Measurements from ENCODE around the gene PIM3.

The PIM3 gene

DNA sequence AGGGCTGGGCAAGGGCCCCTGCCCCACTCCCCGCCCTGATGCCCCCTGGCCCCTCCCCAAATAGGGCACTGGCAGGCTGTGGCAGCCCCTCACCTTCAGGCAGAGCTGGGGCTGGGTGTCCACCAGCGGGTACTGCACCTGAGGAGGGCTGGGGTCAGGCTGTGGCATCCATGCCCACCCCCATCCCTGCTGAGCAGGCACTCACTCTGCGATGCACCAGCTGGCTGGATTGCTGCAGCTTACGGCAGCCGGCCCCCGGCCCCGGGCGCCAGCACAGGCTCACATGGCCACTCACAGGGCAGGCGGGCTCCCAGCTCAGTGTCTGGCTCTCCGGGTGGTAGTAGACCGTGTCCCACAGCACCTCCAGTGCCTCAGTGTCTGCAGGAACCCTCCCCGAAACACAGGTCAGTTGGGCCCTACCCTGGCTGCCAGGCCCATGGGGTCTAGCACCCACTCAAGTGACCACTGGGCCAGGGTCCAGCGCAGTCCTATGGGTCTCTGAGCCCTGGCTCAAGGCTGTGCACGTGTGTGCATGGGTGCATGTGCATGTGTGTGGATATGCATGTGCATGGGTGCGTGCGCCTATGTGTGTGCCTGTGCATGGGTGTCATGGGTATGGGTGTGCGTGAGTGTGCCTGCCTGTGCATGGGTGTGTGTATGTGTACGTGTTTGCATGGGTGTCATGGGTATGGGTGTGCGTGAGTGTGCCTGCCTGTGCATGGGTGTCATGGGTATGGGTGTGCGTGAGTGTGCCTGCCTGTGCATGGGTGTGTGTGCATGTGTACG lies 37.6 kb downstream of the PIM3 start:
- TF ChIP-seq GATA3 (IDR thresholded peaks at IDR 0.05; ENCODE audit: low read depth, low read length) (no peak), GATA2 (IDR thresholded peaks at IDR 0.05; ENCODE audit: low read depth, low read length) (no peak)

DNA sequence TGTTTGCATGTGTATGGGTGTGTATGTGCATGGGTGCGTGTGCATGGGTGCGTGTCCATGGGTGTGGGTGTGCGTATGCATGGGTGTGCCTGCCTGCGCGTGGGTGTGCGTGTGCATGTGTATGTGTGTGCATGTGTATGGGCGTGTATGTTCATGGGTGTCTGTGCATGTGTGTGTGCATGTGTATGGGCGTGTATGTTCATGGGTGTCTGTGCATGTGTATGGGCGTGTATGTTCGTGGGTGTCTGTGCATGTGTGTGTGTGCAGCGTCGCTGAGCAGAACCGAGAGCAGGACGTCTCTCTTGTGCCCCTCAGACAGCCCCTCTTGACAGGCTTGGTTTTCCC lies 38.1 kb downstream of the PIM3 start:
- TF ChIP-seq GATA2 (IDR thresholded peaks at IDR 0.05; ENCODE audit: low read depth, low read length) = no peak
- no peak for TF ChIP-seq GATA3 (IDR thresholded peaks at IDR 0.05; ENCODE audit: low read depth, low read length)

DNA sequence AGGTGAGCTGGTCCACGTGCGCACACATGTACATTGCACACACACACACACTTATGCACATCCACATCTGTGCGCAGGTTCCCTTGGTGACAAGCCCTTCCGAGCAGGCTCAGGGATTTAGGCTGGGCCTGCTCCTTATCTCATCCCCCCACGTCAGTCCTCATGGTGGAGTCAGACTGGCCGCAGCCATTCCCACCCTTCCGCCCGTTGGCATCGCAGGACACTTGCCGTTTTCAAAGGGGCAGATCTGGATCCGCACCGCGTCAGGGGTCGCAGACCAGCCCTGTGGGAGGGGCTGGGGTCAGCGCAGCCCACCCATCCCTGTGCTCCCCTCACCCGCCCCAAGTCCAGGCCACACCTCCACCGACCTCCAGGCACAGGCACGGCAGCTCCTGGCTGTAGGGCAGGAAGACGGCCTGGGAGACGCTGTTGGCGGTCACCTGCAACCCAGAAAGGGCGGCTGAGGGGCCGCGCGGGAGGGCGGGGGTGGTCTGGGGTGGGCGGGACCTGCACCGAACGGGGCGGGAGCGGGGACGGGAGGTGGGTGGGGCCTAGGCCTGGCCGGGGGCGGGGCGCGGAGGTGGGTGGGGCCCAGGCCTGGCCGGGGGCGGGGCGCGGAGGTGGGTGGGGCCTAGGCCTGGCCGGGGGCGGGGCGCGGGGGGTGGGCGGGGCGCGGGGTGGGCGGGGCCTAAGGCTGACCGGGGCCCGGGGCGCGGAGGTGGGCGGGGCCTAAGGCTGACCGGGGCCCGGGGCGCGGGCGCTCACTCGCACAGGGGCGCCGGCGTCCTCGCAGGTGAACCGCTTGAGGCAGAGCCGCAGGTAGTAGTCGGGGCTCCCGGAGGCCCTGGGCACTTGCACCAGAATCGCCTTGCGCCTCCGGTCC lies 38.7 kb downstream of the PIM3 start:
- TF ChIP-seq GATA2 (IDR thresholded peaks at IDR 0.05; ENCODE audit: low read depth, low read length) (no peak), GATA3 (IDR thresholded peaks at IDR 0.05; ENCODE audit: low read depth, low read length) (no peak)

DNA sequence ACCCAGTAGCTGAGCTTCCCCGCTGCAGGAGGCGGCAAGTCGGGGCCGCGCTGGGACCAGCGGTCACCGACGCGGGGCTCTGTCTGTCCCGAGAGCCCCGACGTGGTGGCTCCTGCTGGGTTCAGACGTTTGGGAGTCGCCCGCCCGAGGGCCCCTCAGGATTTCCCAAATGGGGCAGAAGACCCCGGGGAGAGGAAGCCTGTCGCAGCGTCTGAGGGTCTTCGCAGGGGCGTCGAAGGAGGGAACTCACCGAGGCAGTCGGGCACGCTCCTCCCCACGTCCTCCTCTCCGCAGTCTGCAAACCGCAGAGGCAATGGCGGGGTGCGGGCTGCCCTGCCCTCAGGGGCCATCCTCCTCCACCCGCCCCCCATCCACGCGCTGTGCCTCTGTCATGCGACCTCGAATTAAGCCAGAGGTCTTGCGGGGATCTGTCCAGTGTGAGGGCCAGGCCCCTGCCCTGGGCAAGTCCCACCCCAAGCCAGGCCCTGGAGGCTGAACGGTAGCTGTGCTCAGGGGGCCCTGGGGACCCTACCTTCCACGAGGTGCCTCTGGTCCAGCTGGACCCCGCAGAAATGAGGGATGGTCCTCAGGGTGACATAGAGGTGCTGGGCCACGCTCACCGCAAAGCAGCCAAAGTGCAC lies 39.5 kb downstream of the PIM3 start:
- TF ChIP-seq GATA2 (IDR thresholded peaks at IDR 0.05; ENCODE audit: low read depth, low read length) = no peak
- TF ChIP-seq GATA3 (IDR thresholded peaks at IDR 0.05; ENCODE audit: low read depth, low read length) = no peak

DNA sequence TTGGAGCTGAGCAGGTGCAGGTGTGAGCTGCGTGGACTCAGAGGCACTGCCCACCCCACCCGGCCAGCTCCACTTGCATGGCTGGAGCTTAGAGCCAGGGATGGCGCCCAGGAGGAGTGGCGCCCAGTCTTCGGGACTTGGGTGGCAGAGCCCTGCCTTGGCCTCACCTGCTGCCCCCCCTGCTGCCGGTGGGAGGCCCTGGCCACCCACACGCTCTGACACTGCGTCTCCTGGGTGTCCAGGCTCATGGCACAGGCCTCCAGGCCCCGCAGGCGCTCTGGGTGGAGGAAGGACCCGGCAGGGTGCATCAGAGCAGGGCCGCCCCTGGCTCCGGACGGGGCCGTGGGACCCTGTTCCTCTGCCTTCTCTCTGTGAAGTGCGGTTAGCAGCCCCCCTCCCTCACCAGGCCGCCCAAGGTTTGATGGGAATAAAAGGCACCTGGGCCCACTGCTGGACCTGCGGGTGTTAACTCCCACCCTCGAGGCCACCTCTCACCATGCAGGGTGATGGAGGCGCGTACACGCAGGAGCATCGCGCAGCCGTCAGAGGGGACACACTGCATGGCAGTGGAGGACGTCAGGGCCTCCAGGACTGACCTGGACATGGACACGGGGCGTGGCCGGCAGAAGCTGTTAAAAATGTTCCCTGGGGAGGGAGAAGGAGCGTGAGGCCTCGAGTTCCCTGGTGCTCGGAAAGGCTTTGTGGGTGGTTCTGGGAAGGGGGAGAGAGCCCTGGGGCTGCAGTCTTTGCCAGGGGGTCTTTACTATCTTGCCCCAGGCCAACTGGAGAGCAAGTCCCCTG lies 40.2 kb downstream of the PIM3 start:
- TF ChIP-seq GATA3 (IDR thresholded peaks at IDR 0.05; ENCODE audit: low read depth, low read length) (no peak), GATA2 (IDR thresholded peaks at IDR 0.05; ENCODE audit: low read depth, low read length) (no peak)

DNA sequence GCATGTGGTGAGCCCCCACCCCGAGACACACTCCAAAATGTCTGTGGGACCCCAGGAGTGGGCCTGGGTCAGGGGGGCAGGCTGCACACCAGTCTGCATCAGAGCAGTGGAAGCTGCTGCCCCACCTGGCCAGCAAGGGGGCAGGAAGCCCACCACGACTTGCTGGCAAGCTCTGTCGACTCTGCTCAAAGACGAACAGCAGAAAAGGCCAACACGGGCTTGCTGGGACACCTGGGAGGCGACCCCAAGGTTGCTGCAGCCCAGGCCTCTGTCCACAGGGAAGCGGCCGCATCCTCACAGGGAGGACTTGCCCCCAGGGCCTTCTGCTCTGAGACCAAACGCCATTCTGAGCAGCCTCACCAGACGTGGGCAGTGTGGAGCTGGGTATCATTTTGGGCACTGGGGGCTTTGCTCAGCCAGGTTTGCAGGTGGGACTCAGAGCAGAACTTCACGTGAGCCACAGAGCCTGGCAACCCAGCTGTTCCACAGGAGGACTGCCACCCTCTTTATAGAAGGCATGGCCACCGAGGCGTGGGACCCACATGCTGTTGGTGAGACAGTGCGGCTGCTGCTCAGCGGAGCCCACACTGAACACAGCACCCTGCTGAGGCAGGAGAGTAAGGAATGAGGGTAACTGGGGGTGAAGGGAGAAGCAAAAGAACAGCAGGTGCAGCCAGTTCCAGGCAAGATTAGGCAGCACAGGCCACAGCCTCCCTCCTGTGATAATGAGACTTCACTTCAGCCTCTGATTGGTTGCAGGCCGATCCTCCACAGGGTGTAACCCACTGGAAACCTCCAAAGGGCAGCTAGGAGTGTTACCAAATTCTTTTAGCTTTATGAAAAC lies 41.0 kb downstream of the PIM3 start:
- no peak for TF ChIP-seq GATA3 (IDR thresholded peaks at IDR 0.05; ENCODE audit: low read depth, low read length)
- no peak for TF ChIP-seq GATA2 (IDR thresholded peaks at IDR 0.05; ENCODE audit: low read depth, low read length)

DNA sequence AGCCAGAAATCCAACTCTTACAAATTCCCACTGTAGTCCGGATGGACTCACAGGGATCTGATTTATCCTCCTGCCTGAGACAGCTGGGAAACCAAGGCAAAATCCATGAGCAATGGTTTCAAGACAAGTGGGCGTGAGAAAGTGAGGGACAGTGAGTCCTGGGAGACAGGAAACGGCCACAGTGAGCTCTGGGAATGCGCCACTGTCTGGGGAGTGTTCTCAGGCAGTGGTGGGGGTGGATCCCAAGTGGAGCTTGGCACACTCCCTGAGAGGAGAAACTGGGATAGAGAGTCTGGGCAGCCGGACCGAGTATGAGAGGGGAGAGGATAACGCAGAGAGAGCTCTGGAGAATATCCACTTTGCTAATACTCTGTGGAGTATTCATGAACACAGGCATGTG lies 42.2 kb downstream of the PIM3 start:
- TF ChIP-seq GATA3 (IDR thresholded peaks at IDR 0.05; ENCODE audit: low read depth, low read length) (no peak), GATA2 (IDR thresholded peaks at IDR 0.05; ENCODE audit: low read depth, low read length) (no peak)

DNA sequence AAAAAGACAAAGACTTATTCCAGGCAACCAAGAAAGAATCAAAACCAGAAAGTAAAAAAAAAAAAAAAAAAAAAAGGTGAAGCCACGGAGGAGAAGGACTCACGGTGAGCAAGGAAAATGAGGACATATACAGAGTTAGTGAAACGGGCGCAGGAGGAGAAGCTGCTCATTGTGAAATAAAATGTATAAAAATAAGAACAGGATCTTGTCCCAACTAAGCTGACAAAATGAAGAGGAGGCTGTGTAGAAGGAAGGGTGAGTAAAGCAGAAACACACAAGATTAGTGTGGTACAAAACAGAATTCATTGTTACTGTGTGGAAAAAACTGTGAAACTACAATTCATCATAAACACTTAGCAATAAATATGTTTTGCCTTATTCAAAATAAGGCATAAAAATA lies 44.3 kb downstream of the PIM3 start:
- TF ChIP-seq GATA2 (IDR thresholded peaks at IDR 0.05; ENCODE audit: low read depth, low read length) (no peak), GATA3 (IDR thresholded peaks at IDR 0.05; ENCODE audit: low read depth, low read length) (no peak)

DNA sequence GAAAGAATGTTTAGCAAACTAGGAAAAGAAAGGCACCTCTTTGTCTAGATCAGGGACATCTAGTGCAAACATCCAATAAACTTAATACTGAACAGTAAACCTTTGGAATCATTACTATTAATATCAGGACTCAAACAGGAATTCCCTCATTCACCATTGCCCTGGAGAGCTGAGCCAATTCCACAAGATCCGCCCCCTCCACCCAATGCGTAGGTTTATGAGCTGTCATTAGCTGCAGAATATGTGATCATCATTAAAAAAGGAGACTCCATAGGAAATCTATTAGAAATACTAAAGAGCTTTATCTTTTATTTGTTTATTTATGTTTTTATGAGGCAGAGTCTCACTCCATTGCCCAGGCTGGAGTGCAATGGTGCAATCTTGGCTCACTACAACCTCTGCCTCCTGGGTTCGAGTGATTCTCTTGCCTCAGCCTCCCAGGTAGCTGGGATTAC lies 46.5 kb downstream of the PIM3 start:
- TF ChIP-seq GATA3 (IDR thresholded peaks at IDR 0.05; ENCODE audit: low read depth, low read length) = no peak
- TF ChIP-seq GATA2 (IDR thresholded peaks at IDR 0.05; ENCODE audit: low read depth, low read length) = no peak

DNA sequence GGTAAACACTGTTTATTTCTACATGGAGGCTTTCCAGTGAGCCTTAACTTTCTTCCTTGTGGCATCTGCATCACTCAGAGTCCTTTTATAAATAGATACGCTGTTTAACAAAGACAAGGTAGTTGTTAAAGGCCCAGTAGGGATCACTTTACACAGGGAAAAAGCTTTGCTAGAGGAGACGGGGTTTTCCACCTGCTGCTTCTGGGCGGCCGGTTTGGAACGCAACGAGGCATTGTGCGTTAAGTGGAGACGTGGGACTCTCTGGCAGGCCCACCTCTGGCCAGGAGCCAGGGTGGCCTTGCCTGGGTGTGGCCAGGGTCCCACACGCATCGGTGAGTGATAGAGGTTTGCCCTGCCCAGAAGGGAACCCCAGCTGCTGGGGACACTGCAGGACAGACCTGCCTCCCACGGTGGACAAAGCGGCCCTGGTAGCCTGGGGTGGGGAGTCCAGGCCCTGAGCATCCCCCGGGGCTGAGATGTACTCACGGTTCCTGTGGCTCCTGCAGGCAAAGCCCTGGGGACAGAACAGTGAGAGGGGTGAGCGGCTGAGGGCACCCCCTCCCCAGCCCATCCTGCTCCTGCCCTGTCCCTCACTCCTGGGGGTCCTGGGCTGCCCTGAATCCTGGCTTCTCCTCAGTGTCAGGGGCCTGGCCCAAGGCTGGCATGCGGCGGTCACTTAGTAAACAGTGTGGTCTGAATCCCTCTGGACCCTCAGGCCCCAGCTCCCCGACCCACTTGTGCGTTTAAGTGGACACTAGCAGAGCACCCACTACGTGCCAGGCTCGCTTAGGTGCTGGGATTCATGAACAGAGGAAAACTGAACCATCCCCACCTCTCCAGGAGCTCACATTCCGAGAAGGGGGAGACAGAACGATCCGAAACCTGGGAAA lies 47.8 kb downstream of the PIM3 start:
- TF ChIP-seq GATA3 (IDR thresholded peaks at IDR 0.05; ENCODE audit: low read depth, low read length) (no peak), GATA2 (IDR thresholded peaks at IDR 0.05; ENCODE audit: low read depth, low read length) (no peak)

DNA sequence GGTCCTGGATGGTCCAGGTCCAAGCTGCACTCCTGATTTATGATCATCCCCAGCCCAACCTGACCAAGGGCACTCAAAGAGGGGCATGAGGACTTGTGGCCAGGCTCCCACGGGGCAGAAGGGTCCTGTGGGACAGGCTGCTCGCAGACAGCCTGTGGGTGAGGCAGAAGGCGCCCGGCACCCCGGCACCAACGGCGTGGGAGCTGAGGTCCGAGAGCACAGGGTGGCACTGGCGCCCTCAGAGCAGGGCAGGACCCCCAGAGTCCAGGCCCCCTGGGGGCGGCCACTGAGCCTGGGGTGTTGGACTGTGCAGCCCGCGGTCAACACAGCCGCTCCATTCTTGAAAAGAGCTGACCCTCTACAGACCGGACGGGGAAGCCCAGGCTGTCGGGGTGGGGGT lies 48.7 kb downstream of the PIM3 start:
- TF ChIP-seq GATA3 (IDR thresholded peaks at IDR 0.05; ENCODE audit: low read depth, low read length) (no peak), GATA2 (IDR thresholded peaks at IDR 0.05; ENCODE audit: low read depth, low read length) (no peak)

Data from SH-SY5Y (cell line).